B cell (primary cell): ENCODE data around the gene TFB1M. TPM values are rescaled to one million over a fixed set of nuclear protein-coding genes. Genes with fewer than 3 reads are reported as not detected.

ENCODE experiments used
- ATAC-seq: fragments of 200-7000 bp; cut with Tn5 transposase; one replicate; pipeline ENCODE4 v1.10.0; 2021; ENCODE audit warnings: low read depth, mild to moderate bottlenecking, moderate number of reproducible peaks, moderate library complexity
- CTCF ChIA-PET: fragments of 350-600 bp; sonication (Branson Sonifier 250); formaldehyde crosslinking; loops from one replicate; lab custom pipeline; 2021; ENCODE audit warnings: antibody characterized with exemption, inconsistent platforms; lab: Charles Lee
- POLR2A ChIA-PET: fragments of 350-600 bp; sonication (Branson Sonifier 250); formaldehyde crosslinking; loops from one replicate; lab custom pipeline; 2021; ENCODE audit warnings: antibody characterized with exemption; lab: Charles Lee
- DNase-seq: peaks from one replicate; pipeline ENCODE4 v3.0.0; 2013
- H2AFZ ChIP-seq: 2 replicates; pipeline ENCODE4 v1.6.1; 2012; ENCODE audit warnings: mild to moderate bottlenecking, low read depth, low read length; ENCODE audit not compliant: insufficient read depth, poor library complexity, severe bottlenecking
- H3K27ac ChIP-seq, 2 donors: 1 replicate in 1 of 2; 2 replicates in 1 of 2; pipeline ENCODE4 v1.5.1; 2012 to 2013; ENCODE audit warnings: low read length in 2 of 2, mild to moderate bottlenecking in 2 of 2, moderate library complexity in 1 of 2
- H3K27me3 ChIP-seq, 4 experiments: fragments of 200-600 bp in 1 of 4; sonication (generic) in 1 of 4; replicated peaks in 1 of 4; 1 replicate in 2 of 4; 2 replicates in 2 of 4; pipeline versions ENCODE4 v1.6.1 to v1.7.0; 2013 to 2016; ENCODE audit warnings: low read length in 3 of 4, mild to moderate bottlenecking in 2 of 4, mixed read lengths in 1 of 4, moderate library complexity in 1 of 4; ENCODE audit not compliant: insufficient read depth in 4 of 4, control insufficient read depth in 3 of 4; ENCODE audit errors: control extremely low read depth in 1 of 4
- H3K36me3 ChIP-seq, 2 experiments: replicated peaks in 1 of 2; 1 replicate in 1 of 2; 2 replicates in 1 of 2; pipeline versions ENCODE4 v1.6.1 to v1.7.1; 2013; ENCODE audit warnings: low read length in 1 of 2; ENCODE audit not compliant: insufficient read depth in 2 of 2, control insufficient read depth in 1 of 2; ENCODE audit errors: control extremely low read depth in 1 of 2, extremely low read depth in 1 of 2
- H3K4me1 ChIP-seq, 2 donors: fragments of 200-600 bp in 1 of 2; sonication (generic) in 1 of 2; 1 replicate in 1 of 2; 2 replicates in 1 of 2; pipeline versions ENCODE4 v1.5.1 to v1.6.1; 2013 to 2017; ENCODE audit warnings: low read length in 2 of 2; ENCODE audit not compliant: control insufficient read depth in 2 of 2, insufficient read depth in 2 of 2
- H3K4me2 ChIP-seq: replicated peaks from 2 replicates; pipeline ENCODE3; 2012; ENCODE audit warnings: mild to moderate bottlenecking, low read depth, low read length; ENCODE audit not compliant: poor library complexity, severe bottlenecking
- H3K4me3 ChIP-seq, 5 experiments: fragments of 200-600 bp in 1 of 5; sonication (generic) in 1 of 5; 1 replicate in 3 of 5; 2 replicates in 2 of 5; pipeline versions ENCODE4 v1.5.1 to v1.7.0; 2011 to 2016; ENCODE audit warnings: low read length in 4 of 5, mild to moderate bottlenecking in 4 of 5, low read depth in 2 of 5, control low read depth in 1 of 5, moderate library complexity in 1 of 5; ENCODE audit not compliant: insufficient read depth in 1 of 5; ENCODE audit errors: control extremely low read depth in 1 of 5, extremely low read depth in 1 of 5
- H3K79me2 ChIP-seq: fragments of 200-600 bp; sonication (generic); one replicate; pipeline ENCODE4 v1.6.0; 2016; ENCODE audit warnings: low read length; ENCODE audit not compliant: control insufficient read depth, insufficient read depth
- H3K9ac ChIP-seq: fragments of 200-600 bp; sonication (generic); 2 replicates; pipeline ENCODE4 v1.6.1; 2017; ENCODE audit warnings: mild to moderate bottlenecking, low read length, moderate library complexity
- H3K9me3 ChIP-seq, 3 donors: one replicate each; pipeline versions ENCODE4 v1.6.1 to v1.7.1; 2013; ENCODE audit warnings: low read length in 2 of 3; ENCODE audit not compliant: control insufficient read depth in 2 of 3, insufficient read depth in 1 of 3; ENCODE audit errors: control extremely low read depth in 1 of 3
- H4K20me1 ChIP-seq: 2 replicates; pipeline ENCODE4 v1.6.0; 2012; ENCODE audit warnings: mild to moderate bottlenecking, low read length; ENCODE audit not compliant: insufficient read depth, control insufficient read depth, poor library complexity, severe bottlenecking
- H3K27ac Mint-ChIP-seq: one replicate; pipeline ENCODE4 v1.8.0; 2021; ENCODE audit warnings: mixed read lengths
- H3K27me3 Mint-ChIP-seq: one replicate; pipeline ENCODE4 v1.8.0; 2021; ENCODE audit warnings: mixed read lengths
- H3K4me1 Mint-ChIP-seq: one replicate; pipeline ENCODE4 v1.8.0; 2021; ENCODE audit warnings: mixed read lengths
- H3K4me3 Mint-ChIP-seq: one replicate; pipeline ENCODE4 v1.8.0; 2021; ENCODE audit warnings: mixed read lengths
- H3K9me3 Mint-ChIP-seq: one replicate; pipeline ENCODE4 v1.8.0; 2022; ENCODE audit warnings: mixed read lengths; ENCODE audit not compliant: insufficient read depth
- EZH2 ChIP-seq: IDR thresholded peaks from 2 replicates; pipeline ENCODE4 v1.6.1; 2012; ENCODE audit warnings: borderline replicate concordance, low read depth, mild to moderate bottlenecking, moderate library complexity, low read length; ENCODE audit not compliant: insufficient read depth, poor library complexity, severe bottlenecking
- WGBS: methylation state at CpG from one replicate; pipeline ENCODE4 v1.1.5; 2013; ENCODE audit warnings: missing lambda C conversion rate; ENCODE audit not compliant: insufficient coverage; 5-methylcytosine and 5-hydroxymethylcytosine counted together
- intact Hi-C: fragments of 100-400 bp; cut with micrococcal nuclease; formaldehyde crosslinking; loops from one replicate; pipeline ENCODE4 v1.10.0; 2022
- polyA plus RNA-seq: library from polyadenylated mRNA; depleted of rRNA; stranded (reverse); fragments of >200 nt; gene quantifications from 2 replicates; pipeline ENCODE4 v1.2.3, GENCODE V29; 2012
- total RNA-seq, 2 donors: library from RNA; stranded (reverse); fragments of 120-200 nt in 1 of 2; gene quantifications; 1 replicate in 1 of 2; 2 replicates in 1 of 2; pipeline versions ENCODE4 v1.2.3 to v1.2.4, GENCODE V29; 2013 to 2022
- TF ChIP-seq, protein P1 (sequence below): fragments of 200-600 bp; IDR thresholded peaks from one replicate; pipeline ENCODE4 v1.8.0; 2022; ENCODE audit warnings: antibody characterized with exemption, mild to moderate bottlenecking

TFB1M gene
- total and polyA plus RNA-seq, 2 donors (not counting 1 experiment from before 2014, with no cell fraction given) = 18.6 to 49.9 TPM

DNA sequence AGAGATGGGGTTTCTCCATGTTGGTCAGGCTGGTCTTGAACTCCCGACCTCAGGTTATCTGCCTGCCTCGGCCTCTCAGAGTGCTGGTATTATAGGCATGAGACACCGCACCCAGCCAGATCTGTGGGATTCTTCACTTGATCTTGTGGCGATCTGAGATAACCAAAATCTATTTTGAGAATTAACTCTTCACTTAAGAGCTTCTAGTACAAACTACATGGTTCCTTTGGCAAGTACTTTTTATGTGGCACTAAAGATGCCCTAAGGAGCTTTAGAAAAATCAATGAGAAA, 37.8 kb upstream of the TFB1M start:
- ChIA-PET CTCF (no interaction called here), POLR2A (no interaction called here)
- H3K4me2 ChIP-seq = no peak overlapping the region
- peaks cover 0 to 30% (median 25%) of the 10 kb centered on the region in 3 donors for H3K9me3 ChIP-seq
- no peaks in the 10 kb centered on the region for H3K79me2 ChIP-seq
- 73% methylated on average over 3 of the region's 4 CpGs for whole genome bisulfite sequencing
- no peak overlapping the region for H3K4me3 ChIP-seq
- Mint-ChIP-seq H3K4me1 (peaks cover 19% of the 10 kb centered on the region), H3K9me3 (peaks cover 10% of the 10 kb centered on the region), H3K4me3 (peak overlapping the region; percentile 13), H3K27me3 (no peaks in the 10 kb centered on the region), H3K27ac (no peak overlapping the region)
- intact Hi-C loops = no loop called here
- H3K9ac ChIP-seq = no peak overlapping the region
- no peak overlapping the region for H2AFZ ChIP-seq
- H3K4me1 ChIP-seq = peaks cover 2 to 14% of the 10 kb centered on the region in 2 donors
- TF ChIP-seq EZH2 = no peak
- TF ChIP-seq, protein P1, sequence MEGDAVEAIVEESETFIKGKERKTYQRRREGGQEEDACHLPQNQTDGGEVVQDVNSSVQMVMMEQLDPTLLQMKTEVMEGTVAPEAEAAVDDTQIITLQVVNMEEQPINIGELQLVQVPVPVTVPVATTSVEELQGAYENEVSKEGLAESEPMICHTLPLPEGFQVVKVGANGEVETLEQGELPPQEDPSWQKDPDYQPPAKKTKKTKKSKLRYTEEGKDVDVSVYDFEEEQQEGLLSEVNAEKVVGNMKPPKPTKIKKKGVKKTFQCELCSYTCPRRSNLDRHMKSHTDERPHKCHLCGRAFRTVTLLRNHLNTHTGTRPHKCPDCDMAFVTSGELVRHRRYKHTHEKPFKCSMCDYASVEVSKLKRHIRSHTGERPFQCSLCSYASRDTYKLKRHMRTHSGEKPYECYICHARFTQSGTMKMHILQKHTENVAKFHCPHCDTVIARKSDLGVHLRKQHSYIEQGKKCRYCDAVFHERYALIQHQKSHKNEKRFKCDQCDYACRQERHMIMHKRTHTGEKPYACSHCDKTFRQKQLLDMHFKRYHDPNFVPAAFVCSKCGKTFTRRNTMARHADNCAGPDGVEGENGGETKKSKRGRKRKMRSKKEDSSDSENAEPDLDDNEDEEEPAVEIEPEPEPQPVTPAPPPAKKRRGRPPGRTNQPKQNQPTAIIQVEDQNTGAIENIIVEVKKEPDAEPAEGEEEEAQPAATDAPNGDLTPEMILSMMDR = no peak
- no peak overlapping the region for H3K27ac ChIP-seq
- no peaks in the 10 kb centered on the region for H4K20me1 ChIP-seq
- H3K36me3 ChIP-seq = no peaks in the 10 kb centered on the region
- H3K27me3 ChIP-seq = no peaks in the 10 kb centered on the region
- ATAC-seq = no peak
- no peak for DNase-seq

DNA sequence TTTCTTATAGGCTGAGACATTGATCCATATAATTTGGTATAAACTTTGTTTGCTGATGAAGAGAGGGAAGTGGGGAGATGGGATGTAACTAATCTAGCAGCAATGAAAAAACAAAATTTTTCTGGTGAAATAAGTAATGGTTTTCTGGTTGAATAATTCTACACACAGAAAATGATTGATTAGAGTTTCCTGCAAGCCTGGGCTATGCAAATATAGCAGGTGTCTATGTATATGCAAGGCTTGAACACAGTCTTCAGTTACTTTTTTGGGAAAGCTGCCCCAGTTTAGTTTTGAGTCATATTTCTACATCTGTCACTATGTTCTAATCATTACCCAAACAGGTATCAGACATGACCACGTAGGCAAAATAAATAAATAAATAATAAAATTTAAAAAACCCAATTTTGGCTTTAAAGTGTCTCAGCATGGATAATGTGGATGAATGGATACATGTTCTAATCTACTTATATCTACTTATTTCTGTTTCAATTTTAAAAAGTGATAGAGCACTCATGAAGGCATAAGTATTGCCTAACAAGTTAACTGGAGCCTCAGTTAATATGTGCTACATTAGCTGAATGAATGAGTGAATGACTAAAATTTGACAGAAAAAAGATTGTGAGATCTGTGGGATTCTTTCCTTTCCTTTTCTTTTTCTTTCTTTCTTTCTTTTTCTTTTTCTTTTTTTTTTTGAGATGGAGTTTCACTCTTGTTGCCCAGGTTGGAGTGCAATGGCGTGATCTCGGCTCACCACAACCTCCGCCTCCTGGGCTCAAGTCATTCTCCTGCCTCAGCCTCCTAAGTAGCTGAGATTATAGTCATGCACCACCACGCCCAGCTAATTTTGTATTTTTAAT, 37.2 kb upstream of the TFB1M start:
- H3K9me3 Mint-ChIP-seq = peaks cover 14% of the 10 kb centered on the region

More for the DNA sequence above, 37.2 kb upstream of the TFB1M start:
- TF ChIP-seq, protein P1 = no peak
- TF ChIP-seq EZH2 = no peak
- H3K4me3 Mint-ChIP-seq = peak overlapping the region; percentile 8
- Histone ChIP-seq H3K9me3 (peaks cover 0 to 30% (median 27%) of the 10 kb centered on the region in 3 donors), H3K27me3 (no peaks in the 10 kb centered on the region), H3K36me3 (no peaks in the 10 kb centered on the region), H3K4me3 (no peak overlapping the region), H3K4me1 (peaks cover 2 to 14% of the 10 kb centered on the region in 2 donors), H3K27ac (no peak overlapping the region), H4K20me1 (no peaks in the 10 kb centered on the region), H3K4me2 (peak overlapping the region; percentile 13), H3K9ac (no peak overlapping the region), H2AFZ (no peak overlapping the region), H3K79me2 (no peaks in the 10 kb centered on the region)
- peaks cover 19% of the 10 kb centered on the region for H3K4me1 Mint-ChIP-seq
- POLR2A ChIA-PET = no interaction called here
- intact Hi-C loops = no loop called here
- CTCF ChIA-PET = no interaction called here
- no peak overlapping the region for H3K27ac Mint-ChIP-seq
- DNase-seq (no peak), ATAC-seq (peak; percentile 28)
- no CpG with 5 or more reads among the region's 5 CpGs for WGBS
- H3K27me3 Mint-ChIP-seq = no peaks in the 10 kb centered on the region
